ENCODE data around the gene PHAF1.
A peak's percentile ranks its signal among the peaks of the same experiment; 100 is the strongest.

PHAF1 gene

DNA sequence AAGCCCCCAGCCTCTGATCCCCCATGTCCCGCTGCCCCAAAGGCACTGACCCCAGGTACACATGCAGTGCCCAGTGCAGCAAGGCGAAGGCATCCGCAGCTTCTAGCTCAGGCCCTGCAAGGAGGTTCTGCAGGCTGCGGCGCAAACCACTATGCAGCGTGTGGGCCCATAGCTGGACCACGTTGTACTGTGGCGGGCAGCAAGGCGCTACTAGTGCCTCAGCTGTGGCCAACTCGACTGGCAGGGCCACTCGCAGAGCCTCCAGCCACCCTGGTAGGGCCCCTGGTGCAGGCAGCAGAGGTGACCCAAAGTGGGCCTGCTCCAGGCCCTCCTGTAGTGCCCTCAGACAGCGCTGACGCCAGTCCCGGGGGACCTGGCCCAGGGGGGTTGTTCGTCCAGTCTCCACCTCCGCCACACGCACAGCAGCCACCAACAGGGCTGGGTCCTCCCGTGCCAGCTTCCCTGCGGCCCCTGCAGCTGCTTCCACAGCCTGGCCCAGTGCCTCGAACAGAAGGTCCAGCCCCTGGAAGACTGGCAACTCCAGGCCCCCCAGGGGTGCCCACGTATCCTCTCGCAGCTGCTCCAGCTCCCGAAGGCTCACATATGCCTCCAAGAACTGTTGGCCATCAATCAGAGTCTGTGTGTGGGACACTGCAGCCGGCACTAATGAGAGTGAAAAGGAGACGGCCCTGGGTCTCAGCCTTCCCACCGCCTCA lies 77.6 kb downstream of the PHAF1 start:
- H3K4me1 Mint-ChIP-seq = peaks cover 23% of the 10 kb centered on the region
- no peak overlapping the region for H3K4me3 Mint-ChIP-seq
- peaks cover 2% of the 10 kb centered on the region for H3K36me3 Mint-ChIP-seq
- H3K27me3 Mint-ChIP-seq = peaks cover 35% of the 10 kb centered on the region
- H3K27ac Mint-ChIP-seq = no peak overlapping the region
- no peaks in the 10 kb centered on the region for H3K9me3 Mint-ChIP-seq
- CTCF ChIA-PET = interaction anchor here (1.1 to 4.9 kb wide), 5 partner anchors 10 to 210 kb away, joined by 4 to 43 read pairs (median 7); partner anchors contain the start of gene ELMO3
- DNase-seq = no peak

DNA sequence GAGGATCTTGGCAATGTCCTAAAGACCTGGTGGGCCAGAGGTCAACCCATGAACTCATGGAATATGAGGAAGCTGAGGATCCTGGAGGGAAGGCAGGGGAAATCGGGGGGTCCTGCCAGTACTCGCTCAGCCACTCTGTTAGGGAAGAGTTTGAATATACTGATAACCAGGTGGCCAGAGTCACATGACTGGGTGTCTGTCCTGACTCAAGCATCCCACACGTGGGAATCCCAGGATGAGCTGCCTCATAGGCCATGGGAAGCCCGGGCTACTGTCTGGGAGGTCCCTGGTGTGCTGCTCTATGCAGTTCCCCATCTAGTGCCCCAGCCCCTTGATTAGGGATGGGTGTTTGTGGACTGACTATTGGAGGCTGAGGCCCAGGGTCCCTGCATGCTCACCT lies 78.6 kb downstream of the PHAF1 start:
- H3K27me3 Mint-ChIP-seq = peaks cover 35% of the 10 kb centered on the region
- H3K4me3 Mint-ChIP-seq = no peak overlapping the region
- no peaks in the 10 kb centered on the region for H3K9me3 Mint-ChIP-seq
- CTCF ChIA-PET = interaction anchor here (1.1 to 3.0 kb wide), 2 partner anchors 11 to 171 kb away, joined by 4 to 9 read pairs; no protein-coding TSS in a partner anchor
- no peak for DNase-seq
- H3K36me3 Mint-ChIP-seq = peaks cover 8% of the 10 kb centered on the region
- H3K27ac Mint-ChIP-seq = no peak overlapping the region
- peaks cover 32% of the 10 kb centered on the region for H3K4me1 Mint-ChIP-seq

DNA sequence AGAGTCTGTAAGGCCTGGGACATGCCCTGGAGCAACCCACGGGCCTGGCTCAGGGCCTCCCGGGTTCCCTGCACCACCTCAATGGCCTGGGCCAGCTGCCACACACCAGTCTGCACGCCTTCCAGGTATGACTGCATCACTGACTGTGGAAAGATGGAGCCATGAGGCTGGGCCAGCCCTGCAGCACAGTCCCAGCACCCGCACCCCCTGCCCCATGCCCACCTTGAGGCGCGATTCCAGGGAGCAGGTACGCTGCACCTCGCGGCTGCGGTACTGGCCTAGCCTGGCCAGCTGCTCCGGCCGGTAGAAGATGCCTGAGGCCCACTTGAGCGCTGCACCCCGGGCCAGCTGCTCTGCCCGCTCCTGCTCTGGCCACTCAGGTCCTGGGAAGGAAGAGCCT lies 79.1 kb downstream of the PHAF1 start:
- H3K4me1 Mint-ChIP-seq = peaks cover 37% of the 10 kb centered on the region
- peaks cover 8% of the 10 kb centered on the region for H3K36me3 Mint-ChIP-seq
- H3K27me3 Mint-ChIP-seq = peaks cover 35% of the 10 kb centered on the region
- H3K4me3 Mint-ChIP-seq = no peak overlapping the region
- H3K27ac Mint-ChIP-seq = no peak overlapping the region
- H3K9me3 Mint-ChIP-seq = no peaks in the 10 kb centered on the region
- CTCF ChIA-PET = interaction anchor here (0.6 to 3.0 kb wide), 3 partner anchors 55 to 211 kb away, joined by 3 to 9 read pairs (median 3); no protein-coding TSS in a partner anchor
- DNase-seq = no peak

- CTCF ChIA-PET = interaction anchor here (0.6 to 3.0 kb wide), 5 partner anchors 8 to 253 kb away, joined by 3 to 9 read pairs (median 3); partner anchors contain the start of gene ELMO3
- H3K27me3 Mint-ChIP-seq = peaks cover 27% of the 10 kb centered on the region
- no peak for DNase-seq
- no peak within 1 kb of the TSS for H3K4me3 Mint-ChIP-seq
- H3K36me3 Mint-ChIP-seq = peaks cover 20% of the 10 kb centered on the region
- H3K4me1 Mint-ChIP-seq = peaks cover 38% of the 10 kb centered on the region
- H3K27ac Mint-ChIP-seq = no peak within 1 kb of the TSS
- H3K9me3 Mint-ChIP-seq = no peaks in the 10 kb centered on the region
These were observed 80.3 kb downstream of the PHAF1 start, which contains the start of gene EXOC3L1 for GRCh38 chr16:67190041-67190440. Gene EXOC3L1 (minus strand): TSS chr16:67190136. CDS start chr16:67189676, 460 bp downstream.

DNA sequence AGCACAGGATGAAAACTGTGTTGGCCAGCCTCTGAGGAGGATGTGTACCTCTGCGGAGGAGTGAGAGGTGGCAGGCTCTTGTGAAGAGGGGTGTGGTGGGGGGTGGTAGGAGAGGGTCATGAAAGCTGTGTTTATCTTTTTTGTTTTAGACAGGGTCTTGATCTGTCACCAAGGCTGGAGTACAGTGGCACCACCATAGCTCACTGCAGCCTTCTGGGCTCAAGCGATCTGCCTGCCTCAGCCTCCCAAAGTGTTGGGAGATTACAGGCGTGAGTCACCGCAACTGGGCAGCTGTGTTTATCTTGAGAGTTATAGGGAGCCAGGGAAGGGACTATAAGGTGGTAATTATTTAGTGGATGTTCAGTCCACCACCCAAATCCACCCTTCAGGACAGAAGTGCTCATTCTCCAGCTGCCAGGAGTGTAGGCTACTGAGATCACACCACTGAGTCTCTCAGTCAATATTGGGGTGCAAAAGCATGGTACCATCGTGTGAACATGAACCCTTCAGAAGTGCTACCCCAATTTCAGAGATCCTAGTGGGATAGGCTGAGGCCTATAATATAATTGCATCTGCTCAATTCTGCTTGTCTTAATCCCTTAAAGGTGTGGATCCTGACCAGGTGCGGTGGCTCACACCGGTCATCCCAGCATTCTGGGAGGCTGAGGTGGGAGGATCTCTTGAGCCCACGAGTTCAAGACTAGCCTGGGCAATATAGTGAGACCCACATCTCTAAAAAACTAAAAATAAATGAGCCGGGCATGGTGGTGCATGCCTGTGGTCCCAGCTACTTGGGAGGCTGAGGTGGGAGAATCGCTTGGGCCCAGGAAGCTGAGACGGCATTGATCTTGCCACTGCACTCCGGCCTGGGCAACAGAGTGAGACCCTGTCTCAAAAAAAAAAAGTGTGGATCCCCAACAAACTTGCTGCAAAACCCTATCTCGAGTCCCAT lies 81.0 kb downstream of the PHAF1 start:
- H3K4me3 Mint-ChIP-seq = no peak overlapping the region

GRCh38 chr16:67191411-67191994 lies 81.8 kb downstream of the PHAF1 start:
- H3K27ac Mint-ChIP-seq = peak overlapping the region; percentile 78
- no peaks in the 10 kb centered on the region for H3K9me3 Mint-ChIP-seq
- H3K36me3 Mint-ChIP-seq = peaks cover 32% of the 10 kb centered on the region
- H3K4me1 Mint-ChIP-seq = peaks cover 41% of the 10 kb centered on the region
- peaks cover 14% of the 10 kb centered on the region for H3K27me3 Mint-ChIP-seq
- CTCF ChIA-PET = no interaction called here
- no peak for DNase-seq
- H3K4me3 Mint-ChIP-seq = peak overlapping the region; percentile 81

More for the DNA sequence above, 81.0 kb downstream of the PHAF1 start:
- Mint-ChIP-seq H3K27ac (no peak overlapping the region), H3K36me3 (peaks cover 24% of the 10 kb centered on the region), H3K27me3 (peaks cover 21% of the 10 kb centered on the region), H3K4me1 (peaks cover 35% of the 10 kb centered on the region), H3K9me3 (no peaks in the 10 kb centered on the region)
- CTCF ChIA-PET = interaction anchor here (1.7 to 3.0 kb wide), 3 partner anchors 8 to 173 kb away, joined by 3 to 9 read pairs (median 5); partner anchors contain the start of gene ELMO3
- no peak for DNase-seq

DNA sequence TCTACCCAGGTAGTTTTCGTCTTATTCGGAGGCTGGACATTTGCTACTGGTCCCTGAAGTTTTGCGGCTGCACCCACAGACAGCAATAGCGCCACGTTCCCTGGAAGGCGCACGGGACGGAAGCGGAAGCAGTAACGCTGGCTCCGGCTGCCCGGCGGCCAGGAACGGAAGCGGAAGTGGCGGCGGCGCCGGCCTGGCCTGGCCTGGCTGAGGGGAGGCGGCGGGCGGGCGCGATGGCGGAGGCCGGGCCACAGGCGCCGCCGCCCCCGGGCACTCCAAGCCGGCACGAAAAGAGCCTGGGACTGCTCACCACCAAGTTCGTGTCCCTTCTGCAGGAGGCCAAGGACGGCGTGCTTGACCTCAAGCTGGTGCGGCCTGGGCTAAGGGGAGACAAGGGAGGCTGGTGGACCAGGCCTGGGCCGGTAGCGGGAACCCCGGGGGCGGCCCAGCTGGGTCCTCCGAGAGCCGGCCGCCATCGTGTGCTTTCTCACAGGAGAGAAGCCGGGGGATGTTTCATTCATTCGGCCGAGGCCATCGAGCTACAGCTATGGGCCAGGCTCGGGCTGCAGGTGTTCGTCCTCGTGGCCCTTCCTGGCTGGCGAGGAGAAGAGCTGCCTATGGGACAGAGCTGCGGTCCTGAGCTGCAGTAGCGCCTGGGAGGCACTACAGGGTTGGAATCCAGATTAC lies 82.4 kb downstream of the PHAF1 start, which contains the start of gene E2F4:
E2F4 (plus strand) TSS at position 161 of the 687 bp plus-strand sequence; CDS start at position 234, 73 bp downstream.
- Mint-ChIP-seq H3K27me3 (peaks cover 8% of the 10 kb centered on the region), H3K27ac (peak within 1 kb of the TSS; percentile 78), H3K36me3 (peaks cover 36% of the 10 kb centered on the region), H3K9me3 (no peaks in the 10 kb centered on the region), H3K4me3 (peak within 1 kb of the TSS; percentile 81), H3K4me1 (peaks cover 45% of the 10 kb centered on the region)
- peak; percentile 91 for DNase-seq
- CTCF ChIA-PET = interaction anchor here (1.1 to 1.4 kb wide), 3 partner anchors 31 to 57 kb away, joined by 3 to 4 read pairs (median 4); partner anchors contain the start of gene SLC9A5

- H3K36me3 Mint-ChIP-seq = peaks cover 39% of the 10 kb centered on the region
- H3K27ac Mint-ChIP-seq = peak overlapping the region; percentile 72
- H3K27me3 Mint-ChIP-seq = peaks cover 4% of the 10 kb centered on the region
- no peaks in the 10 kb centered on the region for H3K9me3 Mint-ChIP-seq
- peak overlapping the region; percentile 81 for H3K4me3 Mint-ChIP-seq
- DNase-seq = no peak
- peaks cover 45% of the 10 kb centered on the region for H3K4me1 Mint-ChIP-seq
- CTCF ChIA-PET = interaction anchor here (1.1 to 1.4 kb wide), 3 partner anchors 30 to 56 kb away, joined by 3 to 4 read pairs (median 4); partner anchors contain the start of gene SLC9A5
These were observed 83.1 kb downstream of the PHAF1 start for GRCh38 chr16:67192781-67193361.

DNA sequence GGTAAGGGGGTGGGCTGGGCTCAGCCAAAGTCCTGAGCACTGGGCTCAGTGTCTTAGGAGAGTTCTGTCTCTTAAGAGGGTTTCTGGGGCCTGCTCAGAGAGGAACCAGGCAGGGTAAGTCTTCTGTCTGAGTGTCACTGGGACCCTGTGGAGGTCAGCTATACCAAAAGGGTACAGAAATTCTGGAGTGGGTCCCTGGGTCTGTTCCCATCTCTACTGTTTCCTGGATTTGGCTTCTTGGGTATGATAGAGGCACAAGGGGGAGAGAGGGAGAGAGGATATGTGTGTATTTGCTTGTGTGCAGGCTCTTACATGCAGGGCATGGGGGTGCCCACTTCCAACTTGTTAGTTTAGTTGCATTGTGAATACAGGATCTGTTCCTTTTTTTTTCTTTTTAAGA lies 83.8 kb downstream of the PHAF1 start:
- peak overlapping the region; percentile 68 for H3K27ac Mint-ChIP-seq
- H3K36me3 Mint-ChIP-seq = peaks cover 45% of the 10 kb centered on the region
- no peak for DNase-seq
- peaks cover 47% of the 10 kb centered on the region for H3K4me1 Mint-ChIP-seq
- H3K4me3 Mint-ChIP-seq = peak overlapping the region; percentile 81
- H3K9me3 Mint-ChIP-seq = no peaks in the 10 kb centered on the region
- peaks cover 4% of the 10 kb centered on the region for H3K27me3 Mint-ChIP-seq
- CTCF ChIA-PET = interaction anchor here (0.9 to 1.4 kb wide), 3 partner anchors 8 to 30 kb away, joined by 3 to 4 read pairs (median 4); no protein-coding TSS in a partner anchor

DNA sequence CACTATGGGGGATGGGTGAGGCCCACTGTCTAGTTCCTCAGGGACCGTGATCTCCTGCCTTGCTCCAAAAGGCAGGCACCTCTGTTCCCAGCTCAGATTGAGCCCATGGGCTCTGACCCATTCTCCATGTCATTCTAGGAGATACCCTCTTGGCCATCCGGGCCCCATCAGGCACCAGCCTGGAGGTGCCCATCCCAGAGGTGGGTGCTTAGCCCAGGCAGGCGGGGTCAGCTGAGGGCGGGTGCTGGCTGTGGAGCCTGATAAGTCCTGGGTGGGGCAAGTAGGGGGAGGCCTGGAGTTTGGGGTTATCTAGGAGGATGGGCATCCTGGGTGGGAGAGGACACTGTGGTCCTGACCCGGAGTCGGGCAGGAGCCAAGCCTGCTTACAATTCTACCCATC lies 84.5 kb downstream of the PHAF1 start:
- peaks cover 47% of the 10 kb centered on the region for H3K4me1 Mint-ChIP-seq

DNA sequence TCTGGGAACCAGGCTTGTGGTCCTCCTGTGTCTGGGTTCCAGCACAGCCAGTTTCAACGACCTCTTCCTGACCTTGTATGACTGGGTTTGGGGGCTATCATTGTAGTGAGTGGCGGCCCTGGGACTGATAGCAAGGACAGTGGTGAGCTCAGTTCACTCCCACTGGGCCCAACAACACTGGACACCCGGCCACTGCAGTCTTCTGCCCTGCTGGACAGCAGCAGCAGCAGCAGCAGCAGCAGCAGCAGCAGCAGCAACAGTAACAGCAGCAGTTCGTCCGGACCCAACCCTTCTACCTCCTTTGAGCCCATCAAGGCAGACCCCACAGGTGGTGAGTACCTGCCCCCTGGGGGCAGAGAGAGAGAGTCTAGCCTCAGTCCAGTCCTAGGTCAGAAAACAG lies 85.9 kb downstream of the PHAF1 start:
- H3K4me3 Mint-ChIP-seq = no peak overlapping the region
- peaks cover 47% of the 10 kb centered on the region for H3K4me1 Mint-ChIP-seq
- H3K27me3 Mint-ChIP-seq = no peaks in the 10 kb centered on the region
- H3K27ac Mint-ChIP-seq = no peak overlapping the region
- H3K9me3 Mint-ChIP-seq = no peaks in the 10 kb centered on the region
- CTCF ChIA-PET = interaction anchor here (0.9 kb wide), 1 partner anchor 31 kb away, joined by 3 read pairs; the partner anchor contains the start of gene TMEM208
- DNase-seq = no peak
- peaks cover 53% of the 10 kb centered on the region for H3K36me3 Mint-ChIP-seq

More for the DNA sequence above, 84.5 kb downstream of the PHAF1 start:
- Mint-ChIP-seq H3K9me3 (no peaks in the 10 kb centered on the region), H3K4me3 (peak overlapping the region; percentile 81), H3K27ac (no peak overlapping the region), H3K36me3 (peaks cover 46% of the 10 kb centered on the region), H3K27me3 (peaks cover 4% of the 10 kb centered on the region)
- CTCF ChIA-PET = interaction anchor here (0.8 to 1.2 kb wide), 4 partner anchors 9 to 33 kb away, joined by 3 to 4 read pairs (median 3); partner anchors contain the start of genes NOL3 and TMEM208
- no peak for DNase-seq

- H3K9me3 Mint-ChIP-seq = no peaks in the 10 kb centered on the region
- peaks cover 56% of the 10 kb centered on the region for H3K36me3 Mint-ChIP-seq
- CTCF ChIA-PET = interaction anchor here (1.3 to 1.9 kb wide), 3 partner anchors 12 to 30 kb away, joined by 3 to 6 read pairs (median 6); partner anchors contain the start of gene TMEM208
- H3K27ac Mint-ChIP-seq = no peak overlapping the region
- H3K4me3 Mint-ChIP-seq = no peak overlapping the region
- no peaks in the 10 kb centered on the region for H3K27me3 Mint-ChIP-seq
- peaks cover 41% of the 10 kb centered on the region for H3K4me1 Mint-ChIP-seq
- no peak for DNase-seq
These were observed 87.1 kb downstream of the PHAF1 start for GRCh38 chr16:67196881-67197280.

All from activated naive CD4-positive, alpha-beta T cell treated with anti-CD3 and anti-CD28 coated beads, Interleukin-2, amount 10 ng/mL, durations not matched to agents 7 days and 5 days (primary cell).